A549 (cell line): ENCODE results near the gene PCNT.

Experiments
- E2F6 ChIP-seq: IDR thresholded peaks from 2 replicates; pipeline ENCODE4 v1.6.1; 2012; ENCODE audit warnings: low read depth, borderline replicate concordance
- REST ChIP-seq: fragments of 200-600 bp; sonication (generic); IDR thresholded peaks from 2 replicates; pipeline ENCODE4 v1.6.1; 2016; ENCODE audit warnings: antibody characterized with exemption, mild to moderate bottlenecking, moderate library complexity
- SREBF2 ChIP-seq: fragments of 450-650 bp; IDR thresholded peaks from 2 replicates; pipeline ENCODE4 v1.6.1; 2014; ENCODE audit warnings: mild to moderate bottlenecking, moderate library complexity
- USF2 ChIP-seq: fragments of 450-650 bp; IDR thresholded peaks from 2 replicates; pipeline ENCODE4 v1.6.1; 2014; ENCODE audit warnings: antibody characterized with exemption

GRCh38 chr21:46468108-46468774 lies 144.3 kb downstream of the PCNT start:
- TF ChIP-seq USF2, result no peak
- TF ChIP-seq REST, result no peak
- TF ChIP-seq E2F6, result no peak
- no peak for TF ChIP-seq SREBF2
